Measurements from ENCODE around the gene OGFR. TPM values are rescaled to one million over a fixed set of nuclear protein-coding genes. Genes with fewer than 3 reads are reported as not detected.

The OGFR gene
- total RNA-seq, 6 experiments from 2014 or later = 40.7 to 48.1 (median 47.0) TPM

DNA sequence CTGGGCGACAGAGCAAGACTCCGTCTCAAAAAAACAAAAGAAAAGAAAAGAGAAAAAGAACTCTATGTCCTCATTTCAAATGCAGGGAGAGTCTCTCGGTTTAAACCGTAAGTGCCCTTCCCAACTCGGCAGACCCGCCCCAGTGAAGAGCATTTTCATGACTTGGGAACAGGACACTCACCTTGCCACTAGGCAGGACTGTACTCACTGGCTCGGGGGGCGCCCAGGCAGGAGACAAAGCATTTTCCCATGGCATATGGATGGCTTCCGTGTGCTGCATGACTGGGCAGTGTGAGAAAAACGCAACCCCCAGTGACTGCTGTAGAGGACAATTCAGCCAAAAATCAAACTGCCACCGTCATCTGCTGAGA lies 32.0 kb upstream of the OGFR start:
- intact Hi-C loops (cut with DNase I) = no loop called here
- Histone ChIP-seq H3K36me3 (no peaks in the 10 kb centered on the region), H3K4me1 (peaks cover 0 to 49% (median 20%) of the 10 kb centered on the region in 4 donors), H3K9me3 (no peaks in the 10 kb centered on the region), H3K27ac (peak overlapping the region; percentile 2 to 90 (median 65)), H3K4me3 (peak overlapping the region in 1 of 3 donors; percentile 4), H3K27me3 (no peaks in the 10 kb centered on the region)
- DNase-seq (peak in 1 of 3 donors; percentile 37), ATAC-seq (no peak)
- TF ChIP-seq CTCF (IDR thresholded peaks at IDR 0.05) (no peak), POLR2A (IDR thresholded peaks at IDR 0.05) (no peak)
- WGBS (ENCODE audit: insufficient coverage, low coverage, low lambda C conversion rate, missing lambda C conversion rate) = 57% methylated on average over 10 of the region's 11 CpGs

- DNase-seq = peak; percentile 56 to 87 (median 80)
- WGBS (ENCODE audit: insufficient coverage, low coverage, low lambda C conversion rate, missing lambda C conversion rate) = 21% methylated on average over 4 of the region's 19 CpGs
- Histone ChIP-seq H3K27me3 (no peaks in the 10 kb centered on the region), H3K27ac (peak overlapping the region; percentile 2 to 90 (median 65)), H3K4me3 (peak overlapping the region in 1 of 3 donors; percentile 4), H3K36me3 (no peaks in the 10 kb centered on the region), H3K9me3 (no peaks in the 10 kb centered on the region), H3K4me1 (peaks cover 0 to 49% (median 20%) of the 10 kb centered on the region in 4 donors)
- TF ChIP-seq POLR2A (IDR thresholded peaks at IDR 0.05) (peak; percentile 72), CTCF (IDR thresholded peaks at IDR 0.05) (no peak)
- intact Hi-C loops (cut with DNase I) = no loop called here
- ATAC-seq = peak; percentile 70 to 80 (median 76)
Observed at GRCh38 chr20:62772990-62773844, 31.4 kb upstream of the OGFR start.

DNA sequence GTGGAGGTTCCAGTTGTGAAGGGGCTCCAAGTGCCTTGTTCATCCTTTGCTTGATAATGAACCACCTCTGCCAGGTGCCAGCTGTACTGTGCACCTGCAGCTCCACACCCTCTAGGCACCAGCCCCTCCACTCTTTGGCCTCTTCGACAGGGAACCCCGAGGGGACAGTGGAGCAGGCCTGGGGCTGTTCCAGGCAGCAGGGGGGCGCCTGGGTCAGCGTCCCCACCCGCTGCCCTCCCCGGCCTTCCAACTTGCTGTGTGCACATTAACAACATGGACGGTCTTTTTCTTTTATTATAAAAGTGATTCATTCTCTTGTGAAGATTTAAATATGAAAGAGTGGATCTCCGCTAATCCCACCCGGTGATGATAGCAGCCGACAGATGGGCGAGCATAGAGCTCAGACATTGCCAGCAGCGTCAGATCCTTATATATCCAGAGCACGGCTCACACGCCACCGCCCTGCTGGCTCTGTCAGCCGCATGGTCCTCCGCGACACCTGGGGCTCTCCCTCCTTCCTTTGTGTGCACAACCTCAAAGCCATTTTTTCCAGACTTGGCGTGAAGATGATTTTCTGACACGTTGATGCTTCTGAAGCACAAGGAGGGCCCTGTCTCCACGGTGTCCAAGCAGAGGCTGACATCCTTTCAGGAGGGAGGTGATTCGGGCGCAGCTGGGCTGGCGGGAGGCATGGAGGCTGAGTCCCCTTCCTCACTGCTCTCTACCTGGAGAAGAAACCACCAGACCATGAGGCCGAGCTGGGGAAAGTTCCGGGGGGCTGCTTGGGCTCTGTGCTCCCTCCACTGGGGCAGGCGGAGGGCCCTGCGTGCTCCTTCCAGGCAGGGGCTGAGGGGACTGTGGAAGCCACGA lies 30.6 kb upstream of the OGFR start:
- WGBS (ENCODE audit: insufficient coverage, low coverage, low lambda C conversion rate, missing lambda C conversion rate) = 89% methylated on average over 14 of the region's 29 CpGs
- Histone ChIP-seq H3K9me3 (no peaks in the 10 kb centered on the region), H3K27me3 (no peaks in the 10 kb centered on the region), H3K36me3 (no peaks in the 10 kb centered on the region), H3K4me1 (peaks cover 0 to 46% (median 19%) of the 10 kb centered on the region in 4 donors), H3K4me3 (no peak overlapping the region), H3K27ac (peak overlapping the region in 2 of 3 donors; percentile 65 to 90)
- intact Hi-C loops (cut with DNase I) = no loop called here
- DNase-seq (no peak), ATAC-seq (no peak)
- no peak for TF ChIP-seq POLR2A (IDR thresholded peaks at IDR 0.05)
- no peak for TF ChIP-seq CTCF (IDR thresholded peaks at IDR 0.05)

DNA sequence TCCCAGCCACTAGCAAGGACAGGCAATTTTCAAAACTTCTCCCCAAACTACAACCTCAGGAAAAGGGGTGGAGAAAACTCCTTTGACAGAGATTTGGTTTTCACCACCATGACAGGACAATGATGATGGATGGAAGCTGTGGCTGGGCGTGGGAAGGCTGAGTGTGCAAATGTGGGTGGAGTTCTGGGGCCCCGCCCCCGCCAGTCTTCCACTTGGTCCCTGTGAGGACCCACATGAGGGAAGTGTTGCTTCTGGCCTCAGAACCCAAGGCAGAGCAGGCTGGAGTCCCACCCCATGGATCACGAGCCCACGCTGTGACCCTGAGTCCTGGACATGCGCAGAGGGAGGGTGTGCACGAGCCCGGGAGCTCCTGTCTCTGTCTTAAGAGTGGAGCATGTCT lies 29.9 kb upstream of the OGFR start:
- no peak overlapping the region for H3K27ac ChIP-seq
- no peaks in the 10 kb centered on the region for H3K9me3 ChIP-seq
- WGBS (ENCODE audit: insufficient coverage, low coverage, low lambda C conversion rate, missing lambda C conversion rate) = no CpG with 5 or more reads among the region's 8 CpGs
- intact Hi-C loops (cut with DNase I) = no loop called here
- no peak overlapping the region for H3K4me3 ChIP-seq
- H3K27me3 ChIP-seq = no peaks in the 10 kb centered on the region
- ATAC-seq (no peak), DNase-seq (no peak)
- TF ChIP-seq POLR2A (IDR thresholded peaks at IDR 0.05) (no peak), CTCF (IDR thresholded peaks at IDR 0.05) (no peak)
- H3K36me3 ChIP-seq = no peaks in the 10 kb centered on the region
- H3K4me1 ChIP-seq = peaks cover 0 to 43% (median 16%) of the 10 kb centered on the region in 4 donors
